ENCODE data around the gene SH3BP5.

DNA sequence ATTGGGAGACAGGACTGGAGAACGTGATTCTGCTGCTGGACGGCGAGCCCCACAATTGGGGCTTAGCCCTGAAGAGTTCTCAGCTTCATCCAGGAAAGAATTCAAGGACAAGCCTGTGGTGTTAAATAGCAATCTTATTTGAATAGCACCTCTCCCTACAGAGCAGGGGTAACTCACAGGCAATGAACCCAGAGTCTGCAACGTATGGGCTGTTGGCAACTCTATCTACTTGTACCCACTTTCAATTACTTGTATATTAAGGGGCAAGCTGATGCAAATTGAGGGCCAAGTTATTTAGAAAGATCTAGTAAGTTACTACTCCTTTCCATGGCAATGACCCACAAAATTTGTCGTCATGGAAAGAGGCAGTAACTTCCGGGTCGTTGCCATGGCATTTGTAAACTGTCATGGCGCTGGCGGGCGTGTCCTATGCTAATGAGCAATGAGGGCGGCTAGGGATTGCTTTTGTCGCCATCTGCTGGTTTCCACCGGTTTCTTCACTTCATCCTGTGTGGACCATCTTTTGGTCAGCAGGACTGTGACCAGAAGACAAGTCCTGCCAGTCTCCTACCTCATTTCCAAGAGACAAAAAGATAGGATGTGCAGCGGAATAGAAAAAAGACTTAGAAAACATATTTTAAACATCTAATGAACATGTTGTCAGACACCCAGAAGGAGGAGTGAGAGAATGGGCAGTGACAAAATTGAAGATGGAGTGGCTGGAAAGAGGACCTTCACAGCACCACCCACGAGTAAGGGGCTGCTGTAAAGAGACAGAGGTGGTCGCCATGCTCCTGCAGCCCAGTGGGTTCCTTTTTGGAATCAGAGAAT is 45.8 kb upstream of the SH3BP5 start:
- TF ChIP-seq, protein P1, sequence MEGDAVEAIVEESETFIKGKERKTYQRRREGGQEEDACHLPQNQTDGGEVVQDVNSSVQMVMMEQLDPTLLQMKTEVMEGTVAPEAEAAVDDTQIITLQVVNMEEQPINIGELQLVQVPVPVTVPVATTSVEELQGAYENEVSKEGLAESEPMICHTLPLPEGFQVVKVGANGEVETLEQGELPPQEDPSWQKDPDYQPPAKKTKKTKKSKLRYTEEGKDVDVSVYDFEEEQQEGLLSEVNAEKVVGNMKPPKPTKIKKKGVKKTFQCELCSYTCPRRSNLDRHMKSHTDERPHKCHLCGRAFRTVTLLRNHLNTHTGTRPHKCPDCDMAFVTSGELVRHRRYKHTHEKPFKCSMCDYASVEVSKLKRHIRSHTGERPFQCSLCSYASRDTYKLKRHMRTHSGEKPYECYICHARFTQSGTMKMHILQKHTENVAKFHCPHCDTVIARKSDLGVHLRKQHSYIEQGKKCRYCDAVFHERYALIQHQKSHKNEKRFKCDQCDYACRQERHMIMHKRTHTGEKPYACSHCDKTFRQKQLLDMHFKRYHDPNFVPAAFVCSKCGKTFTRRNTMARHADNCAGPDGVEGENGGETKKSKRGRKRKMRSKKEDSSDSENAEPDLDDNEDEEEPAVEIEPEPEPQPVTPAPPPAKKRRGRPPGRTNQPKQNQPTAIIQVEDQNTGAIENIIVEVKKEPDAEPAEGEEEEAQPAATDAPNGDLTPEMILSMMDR (IDR thresholded peaks at IDR 0.05) = peak; percentile 79 to 98 (median 94)
- no peak for TF ChIP-seq POLR2A (IDR thresholded peaks at IDR 0.05)
